ENCODE data around the gene ZFP36L1.

ZFP36L1 gene

GRCh38 chr14:68825729-68826128 lies 32.9 kb upstream of the ZFP36L1 start:
- no peak for TF ChIP-seq CTCF (IDR thresholded peaks at IDR 0.05)
- H3K27ac ChIP-seq, result no peak overlapping the region

GRCh38 chr14:68824517-68825347 lies 31.9 kb upstream of the ZFP36L1 start:
- TF ChIP-seq ZFX (IDR thresholded peaks at IDR 0.05; ENCODE audit: borderline replicate concordance) (no peak), CTCF (IDR thresholded peaks at IDR 0.05) (peak; percentile 96)
- no peak overlapping the region for H3K27ac ChIP-seq

- no peak overlapping the region for H3K27ac ChIP-seq
These were observed 31.3 kb upstream of the ZFP36L1 start for GRCh38 chr14:68824207-68824516.

GRCh38 chr14:68823434-68824206 lies 30.8 kb upstream of the ZFP36L1 start:
- TF ChIP-seq ZFX (IDR thresholded peaks at IDR 0.05; ENCODE audit: borderline replicate concordance) (no peak), CTCF (IDR thresholded peaks at IDR 0.05) (no peak)
- H3K27ac ChIP-seq, result no peak overlapping the region

More at GRCh38 chr14:68824207-68824516, 31.3 kb upstream of the ZFP36L1 start:
- no peak for TF ChIP-seq CTCF (IDR thresholded peaks at IDR 0.05)
- TF ChIP-seq ZFX (IDR thresholded peaks at IDR 0.05; ENCODE audit: borderline replicate concordance), result no peak

GRCh38 chr14:68822926-68823325 lies 30.1 kb upstream of the ZFP36L1 start:
- TF ChIP-seq ZFX (IDR thresholded peaks at IDR 0.05; ENCODE audit: borderline replicate concordance) (no peak), CTCF (IDR thresholded peaks at IDR 0.05) (no peak)
- no peak overlapping the region for H3K27ac ChIP-seq

- TF ChIP-seq CTCF (IDR thresholded peaks at IDR 0.05) (no peak), ZFX (IDR thresholded peaks at IDR 0.05; ENCODE audit: borderline replicate concordance) (no peak)
- no peak overlapping the region for H3K27ac ChIP-seq
These were observed 29.3 kb upstream of the ZFP36L1 start for GRCh38 chr14:68822132-68822651.
